ENCODE results near the gene OTULIN.

Gene OTULIN

DNA sequence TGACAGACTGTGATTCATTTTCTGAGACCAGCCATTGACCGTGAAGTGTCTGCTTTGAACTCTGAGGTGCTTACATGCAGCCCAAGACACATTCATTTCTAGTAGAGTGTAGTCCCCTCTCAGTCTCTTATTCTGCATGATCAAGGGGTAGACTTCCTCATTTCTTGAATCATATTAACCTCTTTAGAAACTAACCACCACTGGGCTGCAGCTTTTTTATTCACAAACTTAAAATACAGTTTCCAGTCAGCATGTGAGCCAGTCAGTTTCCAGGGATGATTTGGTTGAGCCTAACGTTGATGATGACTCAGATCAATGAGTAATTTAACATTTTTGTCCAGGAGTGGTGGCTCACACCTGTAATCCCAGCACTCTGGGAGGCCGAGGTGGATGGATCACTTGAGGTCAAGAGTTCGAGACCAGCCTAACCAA is 59.2 kb downstream of the OTULIN start:
- DNase-seq: peak; percentile 71

DNA sequence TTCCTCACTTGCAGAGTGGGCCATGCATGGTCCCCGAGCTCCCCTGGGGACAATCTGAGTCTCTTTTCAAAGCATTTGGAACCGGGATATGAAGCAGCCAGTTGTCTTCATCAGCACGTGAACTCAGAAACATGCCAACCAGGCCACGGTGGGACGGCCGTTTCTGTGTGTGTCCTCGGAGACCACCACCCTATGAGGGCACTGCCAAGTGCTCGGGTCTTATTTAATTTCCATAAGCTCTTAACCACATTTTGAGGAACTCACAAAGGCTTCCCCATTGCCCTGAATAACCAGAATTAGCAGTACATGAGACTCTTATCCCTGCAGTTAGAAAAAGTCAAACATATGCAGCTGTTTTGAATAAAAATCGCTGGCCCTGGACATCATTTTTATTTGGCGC is 60.1 kb downstream of the OTULIN start:
- peak; percentile 88 for DNase-seq

DNA sequence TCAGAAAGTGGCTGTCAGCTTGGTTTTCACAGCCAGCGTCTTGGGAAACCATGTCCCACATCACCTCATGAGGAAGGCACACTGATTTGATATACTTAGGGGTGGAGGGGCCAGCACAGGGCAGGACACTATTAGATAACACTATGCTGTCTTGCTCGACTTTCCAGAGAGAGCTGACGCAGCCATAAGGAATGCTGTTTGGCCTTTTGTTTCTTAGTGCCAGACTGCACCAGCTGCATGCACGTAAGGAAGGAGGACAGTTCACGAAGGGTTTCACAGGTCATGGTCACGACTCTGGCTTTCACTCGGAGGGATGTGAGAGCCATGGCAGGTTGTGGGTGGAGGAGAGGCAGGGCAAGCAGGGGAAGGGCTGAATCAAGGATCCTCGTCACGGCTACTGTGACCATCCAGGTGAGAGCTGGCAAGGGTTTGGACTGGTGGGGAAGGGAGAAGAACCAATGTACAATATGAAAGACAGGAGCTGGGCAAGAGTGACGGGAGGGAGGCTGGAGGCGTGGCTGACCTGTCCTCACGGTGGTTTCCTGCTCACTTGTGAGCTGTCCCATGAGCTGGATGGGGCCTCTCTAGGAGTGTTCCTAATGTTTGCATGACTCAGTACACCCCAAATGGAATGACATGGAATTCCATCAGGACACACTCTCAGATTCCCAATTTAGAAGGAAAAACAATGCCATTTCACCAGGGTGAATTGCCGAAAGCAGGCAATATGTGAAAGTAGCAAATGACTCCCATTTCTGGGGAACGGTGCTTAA is 61.7 kb downstream of the OTULIN start:
- DNase-seq: no peak

DNA sequence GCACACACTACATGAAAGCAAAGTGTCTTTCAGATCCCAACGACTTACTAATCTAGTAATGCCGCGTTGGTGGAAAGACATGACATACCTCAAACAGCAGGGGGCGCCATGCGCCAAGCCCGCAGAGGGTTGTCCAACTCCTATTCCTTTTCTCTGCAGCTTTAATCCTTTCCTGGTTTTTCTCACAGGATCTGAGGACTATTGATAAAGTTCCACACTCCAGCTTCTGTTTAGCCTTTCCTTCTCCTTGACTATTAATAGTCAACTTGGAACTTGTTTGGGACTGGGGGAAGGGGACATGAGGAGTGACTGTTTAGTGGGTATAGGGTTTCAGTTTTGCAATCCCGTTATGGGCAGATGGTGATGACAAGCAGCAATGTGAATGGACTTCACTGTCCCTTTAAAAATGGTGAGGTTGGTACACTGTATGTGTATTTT is 62.9 kb downstream of the OTULIN start:
- peak; percentile 62 for DNase-seq

DNA sequence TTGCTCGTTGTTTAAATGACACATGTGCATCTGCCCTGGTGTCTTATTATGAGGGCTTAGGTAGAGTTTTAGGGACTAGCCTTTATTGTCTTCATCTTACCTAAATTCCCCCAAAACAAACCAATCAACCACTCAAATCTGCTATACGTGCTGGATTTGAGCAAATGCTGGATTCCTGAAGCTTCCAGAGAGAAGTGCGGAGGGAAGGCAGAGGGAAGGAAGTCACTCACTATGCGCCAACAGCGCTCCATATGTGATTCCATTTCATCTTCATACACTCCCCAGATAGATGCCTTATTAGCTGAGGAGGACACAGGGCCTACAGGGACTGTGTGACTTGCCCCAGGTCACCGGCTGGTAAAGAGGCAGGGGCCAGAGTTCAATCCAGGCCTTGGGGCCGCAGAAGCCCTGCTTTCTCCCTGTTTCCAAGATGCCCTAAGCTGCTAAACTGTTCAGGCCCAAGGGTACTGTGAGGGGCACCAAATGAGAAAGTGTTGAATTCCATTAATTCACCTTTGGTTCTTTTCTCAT is 63.5 kb downstream of the OTULIN start:
- no peak for DNase-seq

DNA sequence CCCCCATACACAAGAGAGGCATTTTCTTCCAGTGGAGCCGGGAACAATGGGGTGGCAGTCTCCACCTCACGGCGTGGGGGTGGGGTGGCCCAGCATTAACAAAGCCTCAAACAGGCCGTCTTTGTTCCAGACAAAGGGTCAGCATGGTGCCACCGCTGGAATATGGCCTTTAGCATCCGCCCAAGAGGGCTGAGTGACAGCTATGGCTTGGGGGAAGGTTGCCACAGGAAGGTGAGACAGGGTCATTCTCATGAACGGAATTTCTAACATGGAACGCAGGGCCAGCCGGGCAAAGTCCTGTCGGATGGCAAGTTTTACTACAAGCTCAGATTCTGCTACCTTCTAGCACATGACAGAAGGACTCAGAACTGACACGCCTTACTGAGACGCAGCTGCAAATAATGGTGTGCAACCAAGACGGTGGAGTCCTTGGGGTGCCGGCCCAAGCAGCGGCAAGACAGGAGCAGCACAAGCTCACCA is 64.0 kb downstream of the OTULIN start:
- DNase-seq: no peak

DNA sequence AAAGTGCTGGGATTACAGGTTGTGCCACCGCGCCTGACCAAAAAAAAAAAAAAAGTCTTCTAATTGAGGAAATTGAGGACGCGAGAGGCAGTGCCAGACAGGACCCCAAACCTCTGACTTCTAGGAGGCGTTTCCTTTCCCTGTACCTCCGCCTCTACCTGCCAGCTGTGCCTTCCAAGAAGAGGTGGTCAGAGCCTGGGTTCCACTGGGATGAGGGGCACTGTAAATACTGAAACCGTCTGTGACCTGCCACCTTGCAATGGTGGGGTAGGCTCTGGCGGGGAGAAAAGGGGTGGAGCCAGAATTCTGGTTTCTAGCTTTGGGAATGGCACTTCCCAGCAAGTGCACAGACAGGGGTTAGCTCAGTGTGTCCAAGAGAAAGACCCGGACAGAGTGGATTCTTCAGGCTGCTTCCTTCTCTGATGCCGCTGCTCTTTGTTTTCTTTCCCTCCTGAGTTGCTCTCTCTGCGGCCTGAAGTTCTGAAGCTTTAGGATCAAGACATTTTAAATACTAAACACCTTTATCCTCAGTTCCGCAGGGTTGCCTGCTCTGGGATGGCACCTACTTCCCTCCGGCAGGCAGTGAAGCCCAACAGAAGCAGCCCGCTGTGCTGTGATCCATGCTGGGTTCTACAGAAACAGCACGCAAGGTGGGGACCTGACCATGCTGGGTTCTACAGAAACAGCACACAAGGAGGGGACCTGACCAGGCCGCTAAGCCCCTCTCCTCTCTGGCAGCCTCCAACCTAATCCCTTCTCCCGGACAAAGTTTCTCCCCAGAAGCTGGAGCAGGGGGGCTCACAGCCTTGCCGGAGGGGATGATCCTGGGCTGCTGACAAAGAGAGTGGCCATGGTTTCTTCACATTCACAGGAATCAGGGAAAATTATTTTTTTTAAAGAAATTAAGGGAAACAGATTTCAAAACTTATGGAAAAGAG is 65.2 kb downstream of the OTULIN start:
- no peak for DNase-seq

DNA sequence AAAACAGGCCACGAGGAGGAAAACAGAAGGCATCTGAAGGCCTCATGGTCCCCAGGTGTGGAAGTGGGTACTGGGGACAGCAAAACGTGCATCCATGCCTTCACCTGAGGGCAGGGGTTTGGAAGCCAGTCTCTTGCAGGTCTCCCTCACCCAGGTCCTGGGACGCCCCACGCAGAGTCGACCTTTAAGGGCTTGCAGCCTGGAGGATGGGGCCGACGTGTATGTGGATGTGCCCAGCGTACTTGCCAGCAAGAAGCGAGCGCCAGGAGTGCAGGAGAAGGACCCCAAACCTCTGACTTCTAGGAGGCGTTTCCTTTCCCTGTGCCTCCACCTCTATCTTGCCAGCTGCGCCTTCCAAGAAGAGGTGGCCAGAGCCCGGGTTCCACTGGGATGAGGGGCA is 65.9 kb downstream of the OTULIN start:
- no peak for DNase-seq

DNA sequence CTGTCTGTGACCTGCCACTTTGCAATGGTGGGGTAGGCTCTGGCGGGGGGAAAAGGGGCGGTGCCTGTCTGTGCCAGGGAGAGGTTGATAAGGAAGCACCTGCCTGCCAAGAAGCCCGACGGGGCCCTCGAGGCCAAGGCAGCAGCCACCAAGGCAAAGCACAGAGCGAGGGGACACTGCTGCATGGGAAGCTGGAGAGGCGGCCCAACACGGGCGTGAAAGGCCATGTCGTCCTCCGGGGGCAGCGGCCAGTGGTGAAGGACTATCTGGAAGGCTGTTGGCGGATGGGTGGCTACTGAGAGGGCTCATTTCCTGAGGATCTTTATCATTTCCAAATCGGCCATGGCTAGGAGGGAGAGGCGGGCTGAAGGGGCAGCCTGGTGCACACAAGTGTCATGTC is 66.4 kb downstream of the OTULIN start:
- DNase-seq: no peak

DNA sequence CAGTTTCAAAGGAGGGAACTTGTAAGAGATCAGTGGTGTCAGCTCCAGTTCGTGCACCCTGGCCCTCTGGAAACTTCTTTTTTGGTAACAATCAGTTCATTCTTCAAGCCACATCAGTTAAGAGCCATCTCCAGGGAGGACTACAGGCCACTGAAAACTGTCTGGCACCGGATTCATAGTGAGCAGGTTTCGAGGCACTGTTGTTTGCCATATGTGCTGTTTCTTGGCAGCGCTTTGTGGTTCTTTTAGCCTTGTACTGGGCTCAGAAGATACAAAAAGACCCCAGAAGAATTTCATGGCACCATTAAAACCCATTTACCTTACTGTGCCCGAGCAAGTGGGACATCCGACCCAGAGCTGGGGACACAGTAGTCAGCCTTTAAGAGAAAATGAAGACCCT is 68.5 kb downstream of the OTULIN start:
- no peak for DNase-seq

DNA sequence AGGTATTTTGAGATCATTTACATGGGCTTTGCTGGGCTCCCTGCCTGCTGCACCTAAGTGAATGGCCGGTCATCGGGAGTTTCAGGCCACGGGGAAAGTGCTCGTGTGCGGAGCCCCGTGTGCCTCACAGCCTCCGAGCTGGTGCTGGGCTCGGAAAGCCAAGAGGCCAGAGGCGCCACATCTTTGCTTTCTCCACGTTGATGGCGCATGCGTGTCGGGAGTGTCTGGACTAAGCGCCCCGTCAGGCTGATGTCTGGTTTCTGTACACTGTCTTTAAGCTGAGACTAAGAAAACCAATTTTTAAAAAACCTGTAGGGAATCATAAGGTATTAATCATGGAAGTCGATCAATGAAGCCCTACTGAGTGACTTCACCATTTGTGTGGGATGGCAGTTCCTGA is 69.1 kb downstream of the OTULIN start:
- no peak for DNase-seq

DNA sequence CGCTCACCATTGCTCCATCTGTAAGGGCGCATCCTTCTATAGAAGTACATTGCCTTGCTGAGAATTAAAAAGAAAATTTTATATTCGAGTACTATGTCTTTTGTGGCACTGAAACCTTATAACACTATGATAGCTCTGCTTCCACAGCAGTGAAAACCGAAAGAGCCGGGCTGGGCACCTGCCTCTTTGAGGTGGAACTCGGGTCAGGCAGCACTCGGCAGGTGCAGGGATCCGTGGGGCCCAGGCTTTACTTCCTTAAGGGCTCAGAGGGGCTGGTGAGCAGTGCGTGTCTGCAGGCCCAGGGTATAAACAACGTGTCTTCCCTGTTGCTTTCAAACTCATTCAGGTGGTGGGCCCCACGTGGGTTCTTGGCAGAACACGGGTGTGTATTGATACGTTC is 69.9 kb downstream of the OTULIN start:
- DNase-seq: no peak

DNA sequence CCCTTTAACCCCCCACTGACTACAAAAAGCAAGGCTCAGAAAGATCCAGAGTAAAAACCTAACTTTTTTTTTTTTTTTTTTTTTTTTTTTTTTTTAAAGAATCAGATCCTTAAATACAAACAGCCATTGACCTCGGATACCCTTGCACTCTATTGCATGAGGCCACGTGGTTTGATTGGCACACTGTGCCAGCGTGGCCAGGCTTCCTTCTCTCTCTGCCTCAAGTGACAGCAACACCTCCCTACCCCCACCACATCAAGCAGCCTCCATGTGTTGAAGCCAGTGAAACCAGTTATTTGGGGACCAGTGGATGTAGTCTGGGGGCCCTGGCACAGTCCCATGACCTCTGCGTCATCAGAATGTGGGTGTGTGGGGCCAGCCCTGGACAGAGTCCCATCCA is 71.4 kb downstream of the OTULIN start:
- DNase-seq: peak; percentile 67

DNA sequence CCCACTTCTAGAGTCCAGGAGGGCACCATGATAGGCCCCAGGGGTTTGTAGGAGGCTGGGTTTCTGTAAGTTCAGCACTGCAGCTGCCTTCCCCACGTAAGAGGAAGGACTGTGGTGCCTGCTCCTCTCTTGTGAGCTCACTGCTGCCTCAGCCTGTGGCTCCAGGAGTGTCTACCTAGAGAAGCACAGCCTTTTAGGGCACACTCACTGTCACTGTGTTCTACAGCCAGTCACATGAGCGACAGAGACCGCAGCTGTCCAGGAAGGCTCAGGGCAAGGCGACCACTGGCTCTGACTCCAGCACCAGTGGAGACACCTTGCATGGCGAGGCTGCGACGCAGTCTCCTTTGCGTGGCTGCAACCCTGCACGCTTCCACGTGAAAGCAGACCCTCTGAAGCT is 72.8 kb downstream of the OTULIN start:
- peak; percentile 19 for DNase-seq

DNA sequence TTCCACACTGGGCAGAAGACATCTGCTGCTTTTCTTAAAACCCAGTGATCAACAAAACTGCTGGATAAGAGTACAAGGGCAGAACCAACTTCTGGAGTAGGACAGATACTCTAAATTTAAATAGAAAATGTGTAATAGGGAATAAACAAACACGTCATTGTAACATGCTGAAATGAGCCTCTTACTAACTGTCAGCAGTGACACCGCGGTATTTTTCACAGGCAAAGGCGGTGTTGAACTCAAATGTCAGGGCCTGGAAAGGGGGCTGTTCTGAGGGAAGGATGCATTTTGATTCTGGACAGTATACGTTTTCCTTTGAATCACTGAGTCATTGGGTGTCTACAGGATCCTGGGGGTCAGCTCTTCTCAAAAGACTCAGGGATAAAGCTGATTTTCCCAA is 73.5 kb downstream of the OTULIN start:
- no peak for DNase-seq

DNA sequence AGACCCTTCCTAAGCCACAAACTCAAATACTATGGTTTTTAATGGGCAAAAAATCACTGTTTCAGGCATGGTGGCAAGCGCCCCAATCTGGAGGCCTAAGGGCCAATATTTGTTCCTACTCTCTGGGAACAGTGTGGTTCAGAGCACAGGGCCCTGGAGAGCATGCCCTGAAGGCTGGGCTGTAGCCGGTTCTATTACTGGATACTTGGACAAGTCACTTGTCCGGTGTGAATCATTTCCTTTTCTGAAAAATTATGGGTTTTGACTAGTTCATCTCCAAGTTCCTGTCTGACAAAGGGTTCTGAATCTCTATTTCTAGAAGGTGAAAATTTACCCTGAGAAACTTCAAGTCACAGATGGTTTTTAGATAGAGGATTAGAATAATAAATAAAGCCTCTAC is 75.0 kb downstream of the OTULIN start:
- DNase-seq: peak; percentile 70

DNA sequence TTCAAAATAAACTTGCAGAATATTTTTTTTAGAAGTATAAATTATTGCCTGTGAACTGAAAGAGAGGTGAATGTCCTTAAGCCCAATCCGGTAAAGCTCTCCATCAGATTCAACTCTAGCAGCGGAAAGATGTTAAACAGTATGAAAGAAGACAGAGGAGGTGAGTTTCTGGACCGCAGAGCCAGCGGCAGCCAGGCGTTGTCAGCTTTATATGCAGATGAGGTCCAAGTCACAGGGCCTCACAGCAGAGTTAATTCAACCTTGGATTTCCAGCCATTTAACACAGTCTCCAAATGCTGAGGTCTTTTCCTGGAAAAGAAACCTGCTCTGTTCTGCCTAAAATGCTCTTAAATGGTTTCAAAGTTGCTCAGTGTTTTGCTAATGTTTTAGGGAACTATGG is 75.5 kb downstream of the OTULIN start:
- no peak for DNase-seq

DNA sequence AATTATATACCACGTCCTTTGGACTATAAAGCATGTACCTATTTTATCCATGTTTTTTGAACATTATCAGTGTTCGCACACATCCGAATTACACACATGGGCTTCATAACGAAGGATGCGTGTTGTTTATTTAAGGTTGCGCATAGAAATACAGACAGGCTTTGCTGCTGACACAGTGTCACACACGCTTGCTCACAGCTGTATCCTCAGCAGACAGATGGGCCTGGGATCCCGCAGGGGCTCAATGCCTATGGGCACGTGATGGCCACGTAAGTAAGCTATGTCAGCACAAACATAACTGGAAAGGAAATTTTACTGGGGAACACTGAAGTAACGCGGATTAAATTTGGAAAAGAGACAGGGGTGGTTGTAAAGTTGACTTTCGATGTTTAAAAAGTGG is 76.6 kb downstream of the OTULIN start:
- no peak for DNase-seq

DNA sequence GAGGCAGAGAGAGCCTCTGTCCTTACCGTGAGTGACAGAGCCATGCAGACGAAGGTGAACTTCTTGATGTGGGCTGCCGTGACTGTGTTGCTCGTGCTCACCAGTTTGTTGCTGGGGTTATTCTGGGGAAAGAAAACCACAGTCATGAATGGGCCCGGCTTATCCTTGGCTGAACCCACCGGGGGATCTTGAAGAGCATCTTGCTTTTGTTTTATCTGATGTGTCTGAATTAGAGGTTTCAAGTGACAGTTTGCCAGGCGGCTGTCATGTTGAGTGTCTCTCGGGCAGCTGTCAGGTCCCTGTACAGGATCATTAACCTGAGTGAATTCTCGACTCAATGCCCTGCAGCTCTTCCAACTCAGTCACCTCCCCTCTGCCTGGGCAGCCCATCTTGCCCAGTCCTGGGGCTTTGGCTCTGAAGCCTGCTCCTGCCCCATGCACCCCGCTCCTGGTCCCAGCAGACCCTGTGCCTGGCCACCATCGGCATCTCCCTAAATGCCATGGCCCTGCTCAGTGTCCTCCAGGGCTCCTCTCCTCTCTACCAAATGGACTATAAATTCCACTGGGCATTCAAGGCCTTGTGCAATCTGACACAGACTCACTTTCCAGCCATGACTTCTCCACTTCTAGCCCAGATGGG is 77.4 kb downstream of the OTULIN start:
- no peak for DNase-seq

DNA sequence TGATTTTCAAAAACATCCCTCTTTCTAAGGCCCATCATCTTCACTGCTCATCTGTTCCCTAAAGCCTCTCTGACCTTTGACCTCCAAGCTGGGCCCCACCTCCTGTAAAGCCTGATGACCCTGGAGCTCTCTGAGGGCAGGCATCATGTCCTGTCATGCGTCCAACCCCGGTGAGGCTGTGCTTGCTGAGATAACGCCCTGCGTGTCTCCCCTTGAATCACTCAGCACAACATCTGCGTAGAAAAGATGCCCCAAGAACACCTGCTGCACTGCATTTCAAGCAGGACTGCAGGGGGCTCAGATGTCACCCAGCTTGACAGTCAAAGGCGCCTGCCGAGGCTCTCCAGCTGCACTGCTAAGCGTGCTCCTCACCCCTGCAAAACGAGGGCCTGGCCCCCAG is 78.0 kb downstream of the OTULIN start:
- no peak for DNase-seq

DNA sequence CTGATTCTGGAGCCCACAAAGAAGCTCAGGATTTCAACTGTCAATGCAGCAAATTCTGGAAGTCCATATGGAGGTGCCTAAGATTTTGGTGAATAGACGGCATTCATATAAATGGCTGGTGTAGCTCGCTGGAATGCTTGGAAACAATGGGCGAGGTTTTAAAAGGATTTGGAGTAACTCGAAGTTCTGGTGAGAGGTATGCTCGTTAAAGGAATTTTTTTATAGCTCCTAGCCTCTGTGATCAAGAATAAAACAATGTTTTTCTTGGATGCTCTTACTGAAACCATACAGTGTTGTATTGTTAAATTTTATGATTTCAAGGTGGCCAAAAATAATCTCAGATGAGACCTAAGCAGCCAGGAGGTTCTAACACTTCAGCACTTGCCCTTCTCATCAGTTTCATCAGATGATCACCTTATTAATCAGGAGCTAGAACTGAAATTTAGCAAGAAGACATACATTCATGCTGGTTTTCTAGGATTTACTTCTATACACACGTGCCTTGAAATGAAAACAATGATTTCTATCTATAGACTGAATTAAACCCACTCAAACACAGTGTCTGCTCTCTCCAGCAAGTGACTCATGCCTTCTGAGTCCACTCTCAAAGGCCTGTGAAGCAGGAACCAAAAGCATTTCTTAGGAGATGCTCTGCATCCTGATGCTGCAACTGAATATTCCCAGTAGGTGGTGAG is 79.2 kb downstream of the OTULIN start:
- no peak for DNase-seq
